ENCODE results near the gene BATF. TPM values are rescaled to one million over a fixed set of nuclear protein-coding genes. Genes with fewer than 3 reads are reported as not detected.

BATF gene
- total and polyA plus RNA-seq, 2 of the 8 experiments (the other 6 are each of a cell fraction or from before 2014, with no cell fraction given), result not detected

- peaks cover 0 to 2% (median 0%) of the 10 kb centered on the region in 4 experiments; a peak in 1 of 7 replicates for H3K27me3 ChIP-seq (replicated peaks in 1 of 4; ENCODE audit: control insufficient read depth in 3 of 4, extremely low read depth in 1 of 4, insufficient read depth in 3 of 4, low read length in 3 of 4)
- ChIA-PET CTCF (ENCODE audit: partially characterized antibody) (interaction anchor here (1.0 to 6.5 kb wide), 3 partner anchors 12 to 30 kb away, joined by 4 to 39 read pairs (median 22); no protein-coding TSS in a partner anchor), POLR2A (ENCODE audit: partially characterized antibody) (interaction anchor here (0.6 kb wide), 1 partner anchor 149 kb away, joined by 3 read pairs; no protein-coding TSS in a partner anchor)
- no peak overlapping the region for H4K91ac ChIP-seq (replicated peaks; ENCODE audit: insufficient read length, low read length)
- no peak overlapping the region for H4K5ac ChIP-seq (ENCODE audit: insufficient read length, low read depth, low read length)
- TF ChIP-seq RNF2 (IDR thresholded peaks at IDR 0.05; ENCODE audit: borderline replicate concordance, low read depth, low read length, missing control alignments, poor library complexity, severe bottlenecking) (no peak), SP2 (IDR thresholded peaks at IDR 0.05; ENCODE audit: low read length) (no peak), PHF8 (conservative IDR thresholded peaks at IDR 0.05; ENCODE audit: low read depth, low read length) (no peak), RAD21 (IDR thresholded peaks at IDR 0.05 in 1 of 2, conservative IDR thresholded peaks at IDR 0.05 in 1 of 2; ENCODE audit: low read depth in 2 of 2, low read length in 2 of 2) (no peak), CTBP2 (IDR thresholded peaks at IDR 0.05; ENCODE audit: borderline replicate concordance, insufficient read depth, insufficient read length, low read length) (no peak), SRF (IDR thresholded peaks at IDR 0.05; ENCODE audit: low read depth, low read length) (no peak), YY1 (IDR thresholded peaks at IDR 0.05; ENCODE audit: low read depth, low read length) (no peak), SIN3A (conservative IDR thresholded peaks at IDR 0.05 in 1 of 2, IDR thresholded peaks at IDR 0.05 in 1 of 2; ENCODE audit: low read depth in 1 of 2, low read length in 2 of 2) (no peak), RFX5 (IDR thresholded peaks at IDR 0.05; ENCODE audit: borderline replicate concordance, low read depth, low read length) (no peak), SP4 (IDR thresholded peaks at IDR 0.05; ENCODE audit: low read length) (no peak)
- no peak overlapping the region for H2BK120ac ChIP-seq (replicated peaks; ENCODE audit: low read depth, low read length)
- no peaks in the 10 kb centered on the region for H3K9me3 ChIP-seq (ENCODE audit: insufficient read depth in 2 of 2, low read depth in 1 of 2, low read length in 1 of 2)
- no peak overlapping the region for H3K4me3 ChIP-seq (ENCODE audit: extremely low read depth in 1 of 4, insufficient read depth in 2 of 4, low read depth in 3 of 4, low read length in 4 of 4)
- no peaks in the 10 kb centered on the region; a peak in 1 of 7 replicates for H3K4me1 ChIP-seq (replicated peaks in 1 of 4; ENCODE audit: control insufficient read depth in 3 of 4, insufficient read depth in 4 of 4, low read length in 3 of 4)
- no peak overlapping the region for H2BK15ac ChIP-seq (ENCODE audit: low read length)
- no peak overlapping the region for H2AK5ac ChIP-seq (ENCODE audit: low read depth, low read length)
- no peak overlapping the region for H2BK5ac ChIP-seq (ENCODE audit: low read depth, low read length)
- no peak overlapping the region for H3K4ac ChIP-seq (replicated peaks; ENCODE audit: insufficient read length, low read depth, low read length)
- H3K14ac ChIP-seq (ENCODE audit: insufficient read length), result no peak overlapping the region
- FAIRE-seq (no peak), DNase-seq (ENCODE audit: low read depth in 1 of 2, low spot score in 2 of 2) (no peak)
- H3K4me2 ChIP-seq (ENCODE audit: insufficient read depth in 1 of 2, low read depth in 2 of 2, low read length in 2 of 2), result no peak overlapping the region
- H3K9ac ChIP-seq (replicated peaks in 1 of 4; ENCODE audit: extremely low read depth in 1 of 4, low read depth in 3 of 4, low read length in 3 of 4), result no peak overlapping the region
- H2BK12ac ChIP-seq (ENCODE audit: low read depth, low read length), result no peak overlapping the region
- H3K79me2 ChIP-seq (ENCODE audit: control insufficient read depth in 1 of 2, insufficient read depth in 2 of 2, low read length in 2 of 2), result no peaks in the 10 kb centered on the region
- H2BK20ac ChIP-seq (ENCODE audit: low read length), result no peak overlapping the region
- no peaks in the 10 kb centered on the region; the same call in 1 of the 2 replicates for H3K23me2 ChIP-seq (ENCODE audit: low read depth, low read length)
- no peak overlapping the region for H4K8ac ChIP-seq (ENCODE audit: extremely low read depth, insufficient read depth, low read length)
- H3K36me3 ChIP-seq (ENCODE audit: control insufficient read depth in 2 of 4, insufficient read depth in 4 of 4, low read length in 3 of 4), result no peaks in the 10 kb centered on the region
- no peaks in the 10 kb centered on the region for H4K20me1 ChIP-seq (replicated peaks in 1 of 2; ENCODE audit: control insufficient read depth in 1 of 2, insufficient read depth in 2 of 2, low read length in 2 of 2)
- no peak overlapping the region for H3K27ac ChIP-seq (ENCODE audit: low read depth, low read length)
- H3K18ac ChIP-seq (ENCODE audit: extremely low read depth, low read length), result no peak overlapping the region
- no peak overlapping the region for H3K56ac ChIP-seq (replicated peaks; ENCODE audit: insufficient read length, low read depth, low read length)
- H2AFZ ChIP-seq (ENCODE audit: low read length), result no peak overlapping the region
- WGBS, 2 experiments (ENCODE audit: extremely low coverage in 1 of 2, insufficient coverage in 1 of 2, insufficient read length in 1 of 2, insufficient replicate concordance in 2 of 2, low coverage in 1 of 2, low lambda C conversion rate in 2 of 2, missing lambda C conversion rate in 1 of 2), result 74% methylated on average over 7 of the region's 7 CpGs; no CpG with 5 or more reads in 1 of the 2 experiments
- no peaks in the 10 kb centered on the region for H3K79me1 ChIP-seq (ENCODE audit: low read depth, low read length)
- no peak overlapping the region for H3K23ac ChIP-seq (ENCODE audit: insufficient read length)
Observed at GRCh38 chr14:75548544-75548943, 26.3 kb downstream of the BATF start.

Measured in H1 (cell line).